H9 (cell line): ENCODE data around the gene RFX4. TPM values are rescaled to one million over a fixed set of nuclear protein-coding genes. Genes with fewer than 3 reads are reported as not detected.

ENCODE experiments used
- DNase-seq: peaks from one replicate; pipeline ENCODE4 v3.0.0-alpha.2; 2017
- H2AFZ ChIP-seq: one replicate; pipeline ENCODE4 v1.6.1; 2013; ENCODE audit warnings: mild to moderate bottlenecking, low read length, control low read depth, moderate library complexity
- H2AK5ac ChIP-seq: 2 replicates; pipeline ENCODE4 v1.6.1; 2013; ENCODE audit warnings: low read length, control low read depth, mixed read lengths; ENCODE audit not compliant: insufficient read length
- H2BK120ac ChIP-seq: one replicate; pipeline ENCODE4 v1.6.1; 2013; ENCODE audit warnings: low read depth, mild to moderate bottlenecking, low read length, control low read depth, inconsistent platforms; ENCODE audit not compliant: poor library complexity, severe bottlenecking
- H2BK12ac ChIP-seq: 2 replicates; pipeline ENCODE4 v1.6.1; 2013; ENCODE audit warnings: low read length, control low read depth, mixed read lengths, low read depth; ENCODE audit not compliant: insufficient read length
- H2BK15ac ChIP-seq: 2 replicates; pipeline ENCODE4 v1.6.1; 2013; ENCODE audit warnings: low read depth, low read length, control low read depth
- H2BK20ac ChIP-seq: one replicate; pipeline ENCODE4 v1.6.1; 2013; ENCODE audit warnings: low read depth, mild to moderate bottlenecking, low read length, control low read depth, inconsistent platforms; ENCODE audit not compliant: poor library complexity, severe bottlenecking
- H2BK5ac ChIP-seq: 2 replicates; pipeline ENCODE4 v1.6.1; 2013; ENCODE audit warnings: low read length, control low read depth, mixed read lengths; ENCODE audit not compliant: insufficient read length
- H3K14ac ChIP-seq: 2 replicates; pipeline ENCODE4 v1.6.1; 2013; ENCODE audit warnings: low read length, control low read depth; ENCODE audit not compliant: insufficient read depth
- H3K18ac ChIP-seq: 2 replicates; pipeline ENCODE4 v1.6.1; 2013; ENCODE audit warnings: low read depth, mild to moderate bottlenecking, mixed read lengths, low read length, control low read depth; ENCODE audit not compliant: insufficient read length
- H3K23ac ChIP-seq: 2 replicates; pipeline ENCODE4 v1.6.1; 2013; ENCODE audit warnings: low read length, control low read depth, mixed read lengths, low read depth; ENCODE audit not compliant: insufficient read length
- H3K23me2 ChIP-seq: 2 replicates; pipeline ENCODE4 v1.6.1; 2013; ENCODE audit warnings: low read depth, mild to moderate bottlenecking, mixed read lengths, low read length, control low read depth; ENCODE audit not compliant: insufficient read length, poor library complexity, severe bottlenecking
- H3K27ac ChIP-seq: 2 replicates; pipeline ENCODE4 v1.5.1; 2013; ENCODE audit warnings: low read length, control low read depth, mixed read lengths, low read depth; ENCODE audit not compliant: insufficient read length
- H3K27me3 ChIP-seq: 2 replicates; pipeline ENCODE4 v1.6.1; 2013; ENCODE audit warnings: low read length, control low read depth, inconsistent platforms; ENCODE audit not compliant: insufficient read depth
- H3K4ac ChIP-seq: 2 replicates; pipeline ENCODE4 v1.6.1; 2013; ENCODE audit warnings: low read depth, mild to moderate bottlenecking, control low read depth, inconsistent platforms, low read length, moderate library complexity
- H3K4me1 ChIP-seq: 2 replicates; pipeline ENCODE4 v1.6.1; 2013; ENCODE audit warnings: low read length, control low read depth, inconsistent platforms; ENCODE audit not compliant: insufficient read depth
- H3K4me2 ChIP-seq: 2 replicates; pipeline ENCODE4 v1.6.1; 2013; ENCODE audit warnings: low read length, control low read depth, mixed read lengths; ENCODE audit not compliant: insufficient read length, insufficient read depth
- H3K56ac ChIP-seq: 2 replicates; pipeline ENCODE4 v1.6.1; 2013; ENCODE audit warnings: low read depth, mild to moderate bottlenecking, mixed read lengths, low read length, control low read depth; ENCODE audit not compliant: insufficient read length
- H3K79me1 ChIP-seq: 2 replicates; pipeline ENCODE4 v1.6.1; 2013; ENCODE audit warnings: low read depth, mild to moderate bottlenecking, moderate library complexity, low read length, control low read depth, inconsistent platforms; ENCODE audit not compliant: insufficient read depth, poor library complexity, severe bottlenecking
- H3K79me2 ChIP-seq: 2 replicates; pipeline ENCODE4 v1.6.1; 2013; ENCODE audit warnings: low read length, control low read depth, inconsistent platforms; ENCODE audit not compliant: insufficient read depth
- H3K9ac ChIP-seq: 2 replicates; pipeline ENCODE4 v1.6.1; 2013; ENCODE audit warnings: low read length, control low read depth, mixed read lengths; ENCODE audit not compliant: insufficient read length; ENCODE audit errors: extremely low read depth
- H3K9me3 ChIP-seq: one replicate; pipeline ENCODE4 v1.6.1; 2013; ENCODE audit warnings: low read depth, low read length, inconsistent platforms; ENCODE audit not compliant: control insufficient read depth
- H3T11ph ChIP-seq: one replicate; pipeline ENCODE4 v1.6.1; 2013; ENCODE audit warnings: mild to moderate bottlenecking, low read length, control low read depth, inconsistent platforms
- H4K20me1 ChIP-seq: one replicate; pipeline ENCODE4 v1.6.1; 2013; ENCODE audit not compliant: control insufficient read depth, insufficient read length, insufficient read depth
- H4K5ac ChIP-seq: 2 replicates; pipeline ENCODE4 v1.6.1; 2013; ENCODE audit warnings: low read depth, mild to moderate bottlenecking, mixed read lengths, low read length, control low read depth; ENCODE audit not compliant: insufficient read length
- H4K8ac ChIP-seq: replicated peaks from 2 replicates; pipeline ENCODE4 v1.6.1; 2013; ENCODE audit warnings: low read length, control low read depth, mixed read lengths, low read depth; ENCODE audit not compliant: insufficient read length
- H4K91ac ChIP-seq: 2 replicates; pipeline ENCODE4 v1.6.1; 2013; ENCODE audit warnings: low read depth, mild to moderate bottlenecking, moderate library complexity, mixed read lengths, low read length, control low read depth; ENCODE audit not compliant: insufficient read length
- H3K27ac Mint-ChIP-seq, 3 experiments: 2 replicates in 2 of 3; 3 replicates in 1 of 3; pipeline ENCODE4 v1.8.0; 2020 to 2021; ENCODE audit warnings: mixed read lengths in 3 of 3, mild to moderate bottlenecking in 1 of 3, moderate library complexity in 1 of 3
- H3K27me3 Mint-ChIP-seq: 2 replicates; pipeline ENCODE4 v1.8.0; 2021; ENCODE audit warnings: low read depth, mild to moderate bottlenecking, moderate library complexity, mixed read lengths
- H3K36me3 Mint-ChIP-seq, 3 experiments: 2 replicates in 2 of 3; 3 replicates in 1 of 3; pipeline ENCODE4 v1.8.0; 2020 to 2021; ENCODE audit warnings: low read depth in 3 of 3, mixed read lengths in 3 of 3; ENCODE audit not compliant: insufficient read depth in 1 of 3
- H3K4me1 Mint-ChIP-seq, 2 experiments: 2 replicates each; pipeline ENCODE4 v1.8.0; 2020; ENCODE audit warnings: mixed read lengths in 2 of 2
- H3K4me3 Mint-ChIP-seq, 2 experiments: 2 replicates in 1 of 2; 3 replicates in 1 of 2; pipeline ENCODE4 v1.8.0; 2020 to 2021; ENCODE audit warnings: mild to moderate bottlenecking in 2 of 2, mixed read lengths in 2 of 2, moderate library complexity in 1 of 2
- H3K9me3 Mint-ChIP-seq, 2 experiments: 2 replicates in 1 of 2; 3 replicates in 1 of 2; pipeline ENCODE4 v1.8.0; 2020; ENCODE audit warnings: mild to moderate bottlenecking in 2 of 2, mixed read lengths in 2 of 2, moderate library complexity in 1 of 2
- WGBS: extraction: QIAGEN DNeasy Blood & Tissue Kit; methylation state at CpG from one replicate; pipeline ENCODE4 v1.1.7; 2013; ENCODE audit warnings: missing lambda C conversion rate, low lambda C conversion rate, mixed read lengths; ENCODE audit not compliant: insufficient read length; ENCODE audit errors: extremely low coverage; 5-methylcytosine and 5-hydroxymethylcytosine counted together
- total RNA-seq: library from RNA; stranded (reverse); gene quantifications from 2 replicates; pipeline ENCODE4 v1.2.1, GENCODE V29; 2021
- TF ChIP-seq, protein P1 (sequence below): fragments of 200-600 bp; sonication (generic); conservative IDR thresholded peaks from 3 replicates; pipeline ENCODE4 v1.8.0; 2021; ENCODE audit warnings: antibody characterized with exemption, mild to moderate bottlenecking

Gene RFX4
- total RNA-seq, 1 experiment from 2014 or later: 0.57 TPM

DNA sequence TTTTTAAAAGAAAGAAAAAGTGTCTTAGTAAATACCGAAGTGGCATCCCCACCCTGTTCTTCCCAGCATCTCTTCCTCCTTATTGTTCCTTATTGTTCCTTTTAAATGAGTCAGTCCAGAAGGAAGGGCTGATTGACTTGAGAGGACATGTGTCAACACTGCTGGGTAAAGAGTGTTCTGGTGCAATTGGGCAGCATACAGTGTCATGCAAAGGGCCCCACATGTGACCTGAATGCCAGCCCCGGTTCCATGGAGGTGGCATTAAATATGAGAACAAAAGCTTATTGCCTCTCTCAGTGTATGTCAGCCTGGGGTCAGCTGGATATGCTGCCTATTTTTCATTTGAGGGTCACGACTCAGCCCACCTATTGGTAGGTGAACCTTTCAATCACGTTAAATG lies 132.8 kb downstream of the RFX4 start:
- no peak overlapping the region for H3K27ac Mint-ChIP-seq
- Histone ChIP-seq H3K79me1 (no peaks in the 10 kb centered on the region), H3K23ac (no peak overlapping the region), H4K20me1 (no peaks in the 10 kb centered on the region), H4K5ac (no peak overlapping the region), H3K79me2 (no peaks in the 10 kb centered on the region), H3K27me3 (no peaks in the 10 kb centered on the region), H4K91ac (no peak overlapping the region), H4K8ac (no peak overlapping the region), H2BK5ac (no peak overlapping the region), H3K9ac (no peak overlapping the region), H2BK12ac (no peak overlapping the region), H3K27ac (no peak overlapping the region), H3K23me2 (no peaks in the 10 kb centered on the region), H2AK5ac (no peak overlapping the region), H3K14ac (no peak overlapping the region), H3K9me3 (no peaks in the 10 kb centered on the region), H3K4ac (no peak overlapping the region), H2BK15ac (no peak overlapping the region), H3T11ph (no peak overlapping the region), H3K4me2 (no peak overlapping the region), H3K4me1 (peaks cover 3% of the 10 kb centered on the region; the same call in 1 of the 2 replicates), H3K56ac (no peak overlapping the region), H2BK120ac (no peak overlapping the region), H2AFZ (no peak overlapping the region), H3K18ac (no peak overlapping the region), H2BK20ac (no peak overlapping the region)
- H3K4me1 Mint-ChIP-seq: peaks cover 22 to 29% of the 10 kb centered on the region in 2 experiments
- no peak for DNase-seq
- no peaks in the 10 kb centered on the region; the same call in none of the 2 replicates for H3K27me3 Mint-ChIP-seq
- TF ChIP-seq, protein P1, sequence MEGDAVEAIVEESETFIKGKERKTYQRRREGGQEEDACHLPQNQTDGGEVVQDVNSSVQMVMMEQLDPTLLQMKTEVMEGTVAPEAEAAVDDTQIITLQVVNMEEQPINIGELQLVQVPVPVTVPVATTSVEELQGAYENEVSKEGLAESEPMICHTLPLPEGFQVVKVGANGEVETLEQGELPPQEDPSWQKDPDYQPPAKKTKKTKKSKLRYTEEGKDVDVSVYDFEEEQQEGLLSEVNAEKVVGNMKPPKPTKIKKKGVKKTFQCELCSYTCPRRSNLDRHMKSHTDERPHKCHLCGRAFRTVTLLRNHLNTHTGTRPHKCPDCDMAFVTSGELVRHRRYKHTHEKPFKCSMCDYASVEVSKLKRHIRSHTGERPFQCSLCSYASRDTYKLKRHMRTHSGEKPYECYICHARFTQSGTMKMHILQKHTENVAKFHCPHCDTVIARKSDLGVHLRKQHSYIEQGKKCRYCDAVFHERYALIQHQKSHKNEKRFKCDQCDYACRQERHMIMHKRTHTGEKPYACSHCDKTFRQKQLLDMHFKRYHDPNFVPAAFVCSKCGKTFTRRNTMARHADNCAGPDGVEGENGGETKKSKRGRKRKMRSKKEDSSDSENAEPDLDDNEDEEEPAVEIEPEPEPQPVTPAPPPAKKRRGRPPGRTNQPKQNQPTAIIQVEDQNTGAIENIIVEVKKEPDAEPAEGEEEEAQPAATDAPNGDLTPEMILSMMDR: no peak
- no peak overlapping the region for H3K4me3 Mint-ChIP-seq
- H3K9me3 Mint-ChIP-seq: no peaks in the 10 kb centered on the region
- H3K36me3 Mint-ChIP-seq: no peaks in the 10 kb centered on the region; a peak in 1 of 7 replicates
- no CpG with 5 or more reads among the region's 4 CpGs for WGBS
